ENCODE measurements around the gene CIBAR2. TPM values are rescaled to one million over a fixed set of nuclear protein-coding genes. Genes with fewer than 3 reads are reported as not detected.

The CIBAR2 gene
- total RNA-seq, 2 experiments from 2014 or later = 0.50 TPM; not detected in 1

DNA sequence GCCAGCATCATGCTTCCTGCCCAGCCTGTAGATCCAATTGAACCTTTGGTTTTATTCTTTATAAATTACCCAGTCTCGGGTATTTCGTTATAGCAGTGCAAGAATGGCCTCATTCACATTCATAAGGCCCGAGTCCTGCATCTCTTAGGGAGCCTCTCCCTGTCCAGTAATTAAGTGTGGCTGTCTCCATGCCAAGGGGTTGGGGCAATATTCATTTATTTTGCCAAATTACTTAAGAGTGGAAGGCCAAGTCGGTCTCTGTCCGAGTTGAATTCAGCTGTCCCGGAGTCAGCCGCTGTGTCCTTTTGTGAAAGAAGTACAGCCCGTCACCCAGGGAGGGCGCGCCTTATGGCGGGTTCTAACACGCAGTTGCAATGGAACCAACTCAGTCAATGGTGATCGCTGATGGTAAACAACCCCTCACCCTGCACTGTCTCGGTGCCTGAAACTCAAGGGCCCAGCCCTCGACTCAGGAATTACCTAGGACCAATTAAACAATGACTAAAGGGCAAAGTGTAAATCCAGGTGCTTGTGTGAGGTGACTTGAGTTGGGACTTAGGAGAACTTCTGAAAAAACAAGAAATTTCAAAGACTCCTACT, 62.5 kb downstream of the CIBAR2 start:
- no peak for TF ChIP-seq EZH2phosphoT487 (IDR thresholded peaks at IDR 0.05; ENCODE audit: borderline replicate concordance, low read depth, low read length)
- TF ChIP-seq, protein P1, sequence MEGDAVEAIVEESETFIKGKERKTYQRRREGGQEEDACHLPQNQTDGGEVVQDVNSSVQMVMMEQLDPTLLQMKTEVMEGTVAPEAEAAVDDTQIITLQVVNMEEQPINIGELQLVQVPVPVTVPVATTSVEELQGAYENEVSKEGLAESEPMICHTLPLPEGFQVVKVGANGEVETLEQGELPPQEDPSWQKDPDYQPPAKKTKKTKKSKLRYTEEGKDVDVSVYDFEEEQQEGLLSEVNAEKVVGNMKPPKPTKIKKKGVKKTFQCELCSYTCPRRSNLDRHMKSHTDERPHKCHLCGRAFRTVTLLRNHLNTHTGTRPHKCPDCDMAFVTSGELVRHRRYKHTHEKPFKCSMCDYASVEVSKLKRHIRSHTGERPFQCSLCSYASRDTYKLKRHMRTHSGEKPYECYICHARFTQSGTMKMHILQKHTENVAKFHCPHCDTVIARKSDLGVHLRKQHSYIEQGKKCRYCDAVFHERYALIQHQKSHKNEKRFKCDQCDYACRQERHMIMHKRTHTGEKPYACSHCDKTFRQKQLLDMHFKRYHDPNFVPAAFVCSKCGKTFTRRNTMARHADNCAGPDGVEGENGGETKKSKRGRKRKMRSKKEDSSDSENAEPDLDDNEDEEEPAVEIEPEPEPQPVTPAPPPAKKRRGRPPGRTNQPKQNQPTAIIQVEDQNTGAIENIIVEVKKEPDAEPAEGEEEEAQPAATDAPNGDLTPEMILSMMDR (conservative IDR thresholded peaks at IDR 0.05; ENCODE audit: low read length) = no peak
- H3K4me1 ChIP-seq (ENCODE audit: insufficient read depth, low read length, poor library complexity, severe bottlenecking) = no peaks in the 10 kb centered on the region
- no TSS peak for BruUV-seq (replicated peaks)
- no peak overlapping the region for H3K27ac ChIP-seq (ENCODE audit: low read depth, low read length, poor library complexity, severe bottlenecking)
- CTCF ChIA-PET (ENCODE audit: unreplicated experiment) = no interaction called here
- DNase-seq (ENCODE audit: low spot score) = no peak
- no peak overlapping the region for H3K4me2 ChIP-seq (ENCODE audit: low read length)
- no peaks in the 10 kb centered on the region for H3K9me3 ChIP-seq (ENCODE audit: low read length)
- intact Hi-C loops (cut with micrococcal nuclease; ENCODE audit: unreplicated experiment) = no loop called here
- POLR2A ChIA-PET = no interaction called here
- no peaks in the 10 kb centered on the region for H3K36me3 ChIP-seq (ENCODE audit: insufficient read depth, low read length)
- no peaks in the 10 kb centered on the region for H3K79me2 ChIP-seq (ENCODE audit: insufficient read depth, low read depth, low read length)
- no peaks in the 10 kb centered on the region for H3K9me2 ChIP-seq (ENCODE audit: insufficient read depth, low read length)
- H3K4me3 ChIP-seq (ENCODE audit: low read depth, low read length, poor library complexity, severe bottlenecking) = no peak overlapping the region
- H4K20me1 ChIP-seq (ENCODE audit: insufficient read depth, low read length) = no peaks in the 10 kb centered on the region
- H2AFZ ChIP-seq (ENCODE audit: low read length) = no peak overlapping the region

DNA sequence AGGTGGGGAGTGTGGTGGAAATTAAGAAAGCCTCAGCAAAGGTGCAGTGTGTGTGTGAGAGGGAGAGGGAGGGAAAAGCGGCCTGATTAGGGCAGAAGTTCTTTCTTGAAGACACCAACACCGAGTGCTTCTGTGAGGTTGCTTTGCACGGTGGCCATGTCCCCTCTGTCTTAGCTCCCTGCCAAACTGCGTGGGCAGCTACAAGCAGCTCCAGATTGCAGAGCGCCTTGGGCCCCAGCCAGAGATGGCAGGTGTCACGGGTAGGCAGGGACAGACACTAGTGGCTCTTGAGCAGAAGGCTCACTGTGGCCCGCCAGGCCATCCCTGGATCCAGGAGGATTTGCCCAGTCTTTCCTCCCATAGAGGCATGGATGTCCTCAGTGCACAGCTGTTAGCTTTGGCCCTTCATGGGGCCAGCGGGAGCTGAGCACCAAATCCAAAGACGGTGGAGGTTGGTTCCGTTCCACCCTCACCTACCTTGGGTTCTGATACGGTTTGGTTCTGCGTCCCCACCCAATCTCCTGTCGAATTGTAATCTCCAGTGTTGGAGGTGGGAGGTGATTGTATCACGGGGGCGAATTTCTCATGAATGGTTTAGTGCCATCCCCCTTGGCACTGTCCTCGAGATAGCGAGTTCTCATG, 63.2 kb downstream of the CIBAR2 start:
- Histone ChIP-seq H3K27ac (ENCODE audit: low read depth, low read length, poor library complexity, severe bottlenecking) (no peak overlapping the region), H3K9me3 (ENCODE audit: low read length) (no peaks in the 10 kb centered on the region), H3K36me3 (ENCODE audit: insufficient read depth, low read length) (no peaks in the 10 kb centered on the region), H3K9me2 (ENCODE audit: insufficient read depth, low read length) (no peaks in the 10 kb centered on the region), H2AFZ (ENCODE audit: low read length) (no peak overlapping the region), H3K79me2 (ENCODE audit: insufficient read depth, low read depth, low read length) (no peaks in the 10 kb centered on the region), H4K20me1 (ENCODE audit: insufficient read depth, low read length) (no peaks in the 10 kb centered on the region), H3K4me2 (ENCODE audit: low read length) (no peak overlapping the region), H3K4me1 (ENCODE audit: insufficient read depth, low read length, poor library complexity, severe bottlenecking) (no peaks in the 10 kb centered on the region), H3K4me3 (ENCODE audit: low read depth, low read length, poor library complexity, severe bottlenecking) (no peak overlapping the region)
- BruUV-seq (replicated peaks) = no TSS peak
- ChIA-PET CTCF (ENCODE audit: unreplicated experiment) (no interaction called here), POLR2A (no interaction called here)
- no peak for DNase-seq (ENCODE audit: low spot score)
- TF ChIP-seq EZH2phosphoT487 (IDR thresholded peaks at IDR 0.05; ENCODE audit: borderline replicate concordance, low read depth, low read length) = no peak
- TF ChIP-seq, protein P1 (conservative IDR thresholded peaks at IDR 0.05; ENCODE audit: low read length) = no peak
- intact Hi-C loops (cut with micrococcal nuclease; ENCODE audit: unreplicated experiment) = no loop called here

Other genes starting within 250 kb of the CIBAR2 start
- 17.3 and 24.3 TPM in 2 replicates for gene ZDHHC7, start 100.9 kb downstream of the CIBAR2 start, total RNA-seq (2014; rRNA removed; shearing (Covaris generic))
- gene ZDHHC7, start 100.9 kb downstream of the CIBAR2 start, total RNA-seq (2022) = 22.5 and 24.1 TPM in 2 replicates
- 0.59 and 4.8 TPM in 2 replicates for gene KIAA0513, start 84.7 kb downstream of the CIBAR2 start, total RNA-seq (2014; rRNA removed; shearing (Covaris generic))
- gene KIAA0513, start 84.7 kb downstream of the CIBAR2 start, total RNA-seq (2022) = 0.88 and 1.3 TPM in 2 replicates

Measured in OCI-LY7 (cell line).